ENCODE measurements around the gene OR10A4.
"Not testable (repeated sequence)": the region's sequence is repeated elsewhere in the genome, so short reads cannot be mapped to it uniquely, and the experiment has no call there.

The OR10A4 gene

GRCh38 chr11:6900327-6900999, 24.0 kb downstream of the OR10A4 start:
- DNase-seq: no peak

GRCh38 chr11:6904804-6905203, 28.4 kb downstream of the OR10A4 start:
- DNase-seq: not testable (repeated sequence)

DNA sequence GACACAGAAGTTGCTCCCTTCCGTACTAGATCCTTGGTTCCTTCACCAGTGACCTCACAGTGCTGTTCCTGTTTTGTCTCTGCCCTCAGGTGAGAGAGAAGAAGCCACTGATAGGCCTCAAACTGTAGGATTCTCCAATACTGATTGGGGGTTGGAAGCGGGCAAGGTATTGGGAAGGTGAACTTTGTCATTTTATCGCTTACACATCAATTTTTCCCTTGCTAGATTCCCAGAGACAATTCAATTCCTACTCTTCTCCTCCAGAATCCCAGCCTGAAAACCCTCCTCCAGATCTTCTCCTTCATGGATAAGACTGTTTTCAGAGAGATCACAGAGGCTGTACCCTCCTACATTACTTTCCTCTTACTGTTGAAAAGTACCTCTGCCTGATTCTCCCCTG, 35.0 kb downstream of the OR10A4 start:
- DNase-seq: no peak

DNA sequence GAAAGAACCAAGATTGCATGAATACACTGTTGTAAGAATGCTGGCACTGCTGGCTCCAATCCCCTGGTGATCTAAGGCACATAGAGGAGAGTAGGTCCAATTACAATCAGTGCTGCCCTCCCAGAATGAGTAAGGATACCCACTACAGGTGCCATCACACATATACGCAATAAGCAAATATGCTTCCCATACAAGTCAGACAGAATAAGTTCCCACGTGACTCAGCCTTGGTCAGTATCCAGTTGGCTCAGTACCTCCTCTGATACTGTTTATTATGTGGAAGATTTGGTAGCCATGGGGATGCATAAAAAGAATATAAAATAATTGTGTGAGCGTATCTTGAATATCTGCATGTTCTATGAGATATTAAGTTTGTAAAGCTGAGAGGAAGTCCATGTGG, 35.5 kb downstream of the OR10A4 start:
- DNase-seq: no peak

- no peak for DNase-seq
Measured at GRCh38 chr11:6919698-6920097, 43.3 kb downstream of the OR10A4 start.

DNA sequence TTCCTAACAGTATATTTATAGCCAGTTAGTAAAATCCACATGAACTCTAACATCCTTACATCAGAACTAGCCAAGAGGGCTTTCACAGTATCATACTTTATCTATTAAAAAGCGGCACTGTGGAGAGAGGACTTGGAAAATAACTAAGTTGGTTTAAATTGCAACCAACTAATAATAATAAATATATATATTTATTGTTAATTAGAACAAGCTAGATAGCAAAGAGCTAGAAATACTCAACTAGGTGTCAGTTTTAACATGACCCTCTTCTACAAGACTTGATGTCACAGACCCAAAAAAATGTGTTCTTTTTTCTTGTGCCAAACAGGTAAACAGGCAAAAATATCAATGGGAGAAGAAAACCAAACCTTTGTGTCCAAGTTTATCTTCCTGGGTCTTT, 44.3 kb downstream of the OR10A4 start, which contains the start of gene OR2D3:
OR2D3 (plus strand) TSS at position 301 of the 400 bp plus-strand sequence; CDS start at position 301, 0 bp downstream.
- DNase-seq: no peak

DNA sequence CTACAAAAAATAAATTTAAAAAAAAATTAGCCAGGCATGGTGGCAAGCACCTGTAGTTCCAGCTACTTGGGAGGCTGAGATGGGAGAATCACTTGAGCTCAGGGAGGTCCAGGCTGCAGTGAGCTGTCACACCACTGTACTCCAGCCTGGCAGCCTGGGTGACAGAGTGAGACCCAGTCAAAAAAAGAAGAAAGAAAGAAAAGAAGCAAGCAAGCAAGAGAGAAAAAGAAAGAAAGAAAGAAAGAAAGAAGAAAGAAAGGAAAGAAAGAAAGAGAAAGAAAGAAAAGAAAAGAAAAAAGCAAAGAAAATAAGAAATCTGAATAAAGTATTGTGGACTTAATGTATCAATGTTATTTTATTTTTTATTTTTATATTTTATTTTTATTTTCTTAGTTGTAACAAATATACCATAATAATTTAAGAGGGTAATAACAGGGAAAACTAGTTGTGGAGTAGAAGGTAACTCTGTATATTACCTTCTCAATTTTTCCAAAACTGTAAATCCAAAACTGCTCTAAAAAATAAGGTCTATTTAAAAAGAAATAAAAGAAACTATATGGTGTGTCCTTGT, 48.7 kb downstream of the OR10A4 start:
- no peak for DNase-seq

- no peak for DNase-seq
Measured at GRCh38 chr11:6925636-6926207, 49.3 kb downstream of the OR10A4 start.

- no peak for DNase-seq
Measured at GRCh38 chr11:6926208-6927029, 50.0 kb downstream of the OR10A4 start, which contains the start of gene ZNF215. ZNF215 (plus strand) TSS chr11:6926426; CDS start chr11:6932273, 5,847 bp downstream.

GRCh38 chr11:6927030-6927617, 50.7 kb downstream of the OR10A4 start:
- DNase-seq: no peak
